ENCODE results near the gene HAGHL.
"Not testable (repeated sequence)": the region's sequence is repeated elsewhere in the genome, so short reads cannot be mapped to it uniquely, and the experiment has no call there.

HAGHL gene

DNA sequence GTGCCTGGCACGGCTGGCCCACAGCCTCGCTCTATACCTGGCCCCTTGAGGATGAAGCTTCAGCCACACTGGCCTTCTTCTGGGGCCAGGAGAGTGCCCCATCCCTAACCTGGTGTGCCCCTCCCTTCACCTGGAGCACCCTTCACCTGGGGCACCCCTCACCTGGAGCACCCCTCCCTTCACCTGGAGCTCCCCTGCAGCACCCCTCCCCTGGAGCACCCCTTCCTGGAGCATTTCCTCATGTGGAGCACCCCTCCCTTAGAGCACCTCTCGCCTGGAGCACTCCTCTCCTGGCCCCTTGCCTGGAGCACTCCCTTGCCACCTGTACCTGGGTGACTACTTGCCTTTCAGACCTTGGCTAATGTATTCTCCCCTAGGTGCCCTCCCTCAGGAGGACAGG, 18.9 kb upstream of the HAGHL start:
- DNase-seq (ENCODE audit: low read depth in 2 of 2) = no peak

- DNase-seq (ENCODE audit: low read depth in 2 of 2) = no peak
Observed at GRCh38 chr16:708959-709358, 17.9 kb upstream of the HAGHL start.

- no peak for DNase-seq (ENCODE audit: low read depth in 2 of 2)
Observed at GRCh38 chr16:709566-710499, 17.1 kb upstream of the HAGHL start.

- DNase-seq (ENCODE audit: low read depth in 2 of 2) = no peak
Observed at GRCh38 chr16:710500-711075, 16.3 kb upstream of the HAGHL start.

GRCh38 chr16:711084-711483, 15.8 kb upstream of the HAGHL start:
- no peak for DNase-seq (ENCODE audit: low read depth in 2 of 2)

DNA sequence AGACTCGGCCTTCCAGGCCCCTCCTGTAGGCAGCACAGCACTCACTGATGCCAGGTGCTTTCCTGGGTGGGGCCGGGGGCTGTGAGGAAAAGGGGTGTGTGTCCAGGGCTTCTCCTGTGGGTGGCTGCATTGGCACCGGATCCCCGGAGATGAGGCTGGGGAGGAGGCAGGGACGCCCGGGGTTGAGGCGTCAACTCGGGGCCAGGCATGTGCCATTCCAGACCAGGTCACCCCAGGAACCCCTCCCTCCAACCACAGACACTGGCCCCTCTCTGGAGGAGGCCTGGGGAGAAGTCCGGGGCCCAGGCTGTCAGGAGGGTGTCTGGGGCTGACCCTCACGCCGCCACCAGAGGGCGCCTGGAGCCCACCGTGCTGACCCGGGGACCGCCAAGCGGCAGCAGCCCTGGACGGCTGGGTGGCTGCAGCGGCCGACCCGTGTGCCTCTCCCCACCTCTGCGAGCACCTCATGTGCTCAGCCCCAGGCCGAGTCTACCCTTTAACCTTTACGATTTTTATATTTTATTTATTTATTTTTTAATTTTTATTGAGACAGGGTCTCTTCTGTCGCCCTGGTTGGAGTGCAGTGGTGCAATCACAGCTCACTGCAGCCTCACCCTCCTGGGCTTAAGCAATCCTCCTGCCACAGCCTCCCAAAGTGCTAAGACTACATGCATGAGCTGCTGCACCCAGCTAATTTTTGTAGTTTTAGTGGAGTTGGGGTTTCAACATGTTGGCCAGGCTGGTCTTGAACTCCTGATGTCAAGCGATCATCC, 15.2 kb upstream of the HAGHL start:
- DNase-seq (ENCODE audit: low read depth in 2 of 2) = peak; percentile 50 to 59

GRCh38 chr16:712740-713250, 14.1 kb upstream of the HAGHL start:
- not testable (repeated sequence) for DNase-seq (ENCODE audit: low read depth in 2 of 2)

- no peak for DNase-seq (ENCODE audit: low read depth in 2 of 2)
Observed at GRCh38 chr16:714079-714478, 12.8 kb upstream of the HAGHL start.

- DNase-seq (ENCODE audit: low read depth in 2 of 2) = peak; percentile 71 to 78
Observed at GRCh38 chr16:714558-715476, 12.1 kb upstream of the HAGHL start, which contains the start of gene METRN. METRN (plus strand) TSS chr16:715118; CDS start chr16:715290, 172 bp downstream.

DNA sequence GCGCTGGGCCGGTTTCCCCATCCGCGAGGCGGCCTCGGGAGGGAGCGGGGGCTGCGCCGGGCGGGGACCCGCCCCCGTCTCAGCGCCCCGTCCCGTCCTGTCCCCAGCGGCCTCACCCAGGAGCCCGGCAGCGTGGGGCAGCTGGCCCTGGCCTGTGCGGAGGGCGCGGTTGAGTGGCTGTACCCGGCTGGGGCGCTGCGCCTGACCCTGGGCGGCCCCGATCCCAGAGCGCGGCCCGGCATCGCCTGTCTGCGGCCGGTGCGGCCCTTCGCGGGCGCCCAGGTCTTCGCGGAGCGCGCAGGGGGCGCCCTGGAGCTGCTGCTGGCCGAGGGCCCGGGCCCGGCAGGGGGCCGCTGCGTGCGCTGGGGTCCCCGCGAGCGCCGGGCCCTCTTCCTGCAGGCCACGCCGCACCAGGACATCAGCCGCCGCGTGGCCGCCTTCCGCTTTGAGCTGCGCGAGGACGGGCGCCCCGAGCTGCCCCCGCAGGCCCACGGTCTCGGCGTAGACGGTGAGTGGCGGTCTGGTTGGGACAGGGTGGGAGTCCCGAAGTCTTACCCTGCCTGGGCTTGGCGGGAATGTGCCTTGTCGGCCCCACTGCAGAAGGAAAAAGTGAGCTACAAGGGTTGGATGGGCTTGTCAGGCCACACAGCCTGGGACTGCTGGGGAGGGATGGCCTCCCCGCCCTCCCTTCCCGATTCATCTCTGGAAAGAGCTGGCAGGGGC, 11.3 kb upstream of the HAGHL start:
- DNase-seq (ENCODE audit: low read depth in 2 of 2) = no peak

DNA sequence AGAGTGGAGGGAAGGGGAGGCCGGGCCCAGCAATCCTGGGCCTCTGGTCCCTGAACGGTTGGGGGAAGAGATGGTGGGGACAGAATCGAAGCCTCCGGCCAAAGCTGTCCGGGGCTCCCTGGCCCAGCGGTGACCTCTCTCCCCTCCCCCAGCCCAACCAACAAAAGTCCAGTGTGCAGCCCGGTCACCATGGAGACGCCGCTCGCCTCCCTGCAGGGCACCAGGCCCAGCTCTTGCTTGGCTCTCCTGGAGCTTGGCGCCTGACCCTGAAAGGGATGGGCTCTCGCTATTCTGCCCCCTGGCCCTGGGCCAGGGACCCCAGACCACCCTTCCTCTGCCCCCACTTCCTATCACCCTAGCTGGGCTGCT, 10.7 kb upstream of the HAGHL start:
- DNase-seq (ENCODE audit: low read depth in 2 of 2) = no peak

- DNase-seq (ENCODE audit: low read depth in 2 of 2) = no peak
Observed at GRCh38 chr16:716768-717325, 10.1 kb upstream of the HAGHL start.

GRCh38 chr16:717450-718245, 9.3 kb upstream of the HAGHL start:
- DNase-seq (ENCODE audit: low read depth in 2 of 2) = no peak

- no peak for DNase-seq (ENCODE audit: low read depth in 2 of 2)
Observed at GRCh38 chr16:718389-718788, 8.5 kb upstream of the HAGHL start.

GRCh38 chr16:718922-719321, 8.0 kb upstream of the HAGHL start:
- DNase-seq (ENCODE audit: low read depth in 2 of 2) = no peak

DNA sequence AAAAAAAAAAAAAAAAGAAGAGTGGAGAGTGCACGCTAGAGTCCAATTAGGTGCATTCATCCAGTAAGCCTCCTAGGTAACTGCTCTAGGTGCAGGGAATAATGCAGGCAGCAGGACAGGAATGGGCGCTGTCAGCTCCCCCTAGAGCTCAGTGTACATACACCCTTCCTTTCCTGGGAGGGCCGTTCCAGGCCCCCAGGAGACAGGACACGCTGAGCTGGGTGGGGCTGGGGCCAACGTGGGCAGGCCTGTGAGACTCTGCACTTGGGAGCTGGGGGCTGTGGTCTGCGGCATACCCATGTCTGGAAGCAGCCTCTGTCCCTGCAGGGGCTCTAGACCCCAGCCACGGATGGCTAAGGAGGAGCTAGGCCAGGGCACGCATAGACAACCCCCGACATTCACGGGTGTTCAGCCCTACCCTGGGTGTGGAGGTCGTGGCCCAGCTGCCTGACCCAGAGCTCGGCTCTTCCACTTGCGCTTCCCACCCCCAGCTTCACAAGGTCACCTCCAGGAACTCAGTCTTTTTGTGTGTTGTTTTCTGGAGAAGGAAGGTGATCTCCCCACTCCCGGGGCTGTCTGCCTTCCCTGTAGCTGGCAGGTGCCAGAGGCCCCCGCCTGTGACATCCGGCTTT, 7.0 kb upstream of the HAGHL start:
- no peak for DNase-seq (ENCODE audit: low read depth in 2 of 2)

GRCh38 chr16:720447-720989, 6.4 kb upstream of the HAGHL start:
- no peak for DNase-seq (ENCODE audit: low read depth in 2 of 2)

GRCh38 chr16:720990-721764, 5.7 kb upstream of the HAGHL start, which contains the start of gene ANTKMT:
ANTKMT (plus strand) TSS chr16:721146; CDS start chr16:721275, 129 bp downstream.
- DNase-seq (ENCODE audit: low read depth in 2 of 2) = peak; percentile 46 to 48
